ENCODE results near the gene EPO. TPM values are rescaled to one million over a fixed set of nuclear protein-coding genes. Genes with fewer than 3 reads are reported as not detected.
A peak's percentile ranks its signal among the peaks of the same experiment; 100 is the strongest.

Gene EPO
- total and polyA plus RNA-seq, 4 donors: 1.3 to 22.9 (median 3.4) TPM

DNA sequence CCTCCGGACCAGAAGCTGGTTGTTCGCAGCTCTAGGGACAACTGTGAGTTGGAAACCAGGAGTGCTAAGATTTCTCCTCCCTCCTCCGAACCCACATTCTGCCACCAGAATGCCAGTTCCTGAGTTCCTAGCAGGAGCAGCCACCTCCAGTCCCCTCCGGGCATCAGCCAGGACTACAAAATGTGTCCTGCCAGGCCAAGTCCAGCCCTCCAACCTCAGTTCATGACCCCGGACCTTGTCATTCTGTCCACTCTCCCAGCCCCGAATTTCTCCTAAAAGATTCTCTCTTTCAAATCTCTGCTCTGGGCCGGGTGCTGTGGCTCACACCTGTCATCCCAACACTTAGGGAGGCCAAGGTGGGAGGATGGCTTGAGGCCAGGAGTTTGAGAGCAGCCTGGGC lies 15.5 kb downstream of the EPO start:
- no peak for DNase-seq (ENCODE audit: low spot score)
- WGBS: 49% methylated on average over 7 of the region's 7 CpGs
- H3K27me3 ChIP-seq (ENCODE audit: control insufficient read depth in 4 of 4, insufficient read depth in 4 of 4, low read length in 3 of 4): no peaks in the 10 kb centered on the region
- no peak overlapping the region for H3K9ac ChIP-seq (ENCODE audit: low read depth in 1 of 2, low read length in 2 of 2)
- TF ChIP-seq TAF1 (conservative IDR thresholded peaks at IDR 0.05) (no peak), RXRA (IDR thresholded peaks at IDR 0.05) (peak; percentile 31 to 36), HNF4A (conservative IDR thresholded peaks at IDR 0.05) (peak; percentile 45 to 71)
- H3K4me1 ChIP-seq (ENCODE audit: control insufficient read depth in 4 of 4, insufficient read depth in 4 of 4, low read length in 3 of 4): peaks cover 0 to 8% (median 6%) of the 10 kb centered on the region in 4 donors
- H3K9me3 ChIP-seq (ENCODE audit: control insufficient read depth in 4 of 4, low read length in 3 of 4): no peaks in the 10 kb centered on the region
- no peak overlapping the region for H3K27ac ChIP-seq (ENCODE audit: low read depth in 1 of 2, low read length in 2 of 2)
- no peak overlapping the region for H3K4me3 ChIP-seq (ENCODE audit: low read depth in 1 of 3, low read length in 3 of 3)
- no peaks in the 10 kb centered on the region for H3K36me3 ChIP-seq (ENCODE audit: control insufficient read depth in 4 of 4, insufficient read depth in 3 of 4, low read depth in 1 of 4, low read length in 3 of 4)

DNA sequence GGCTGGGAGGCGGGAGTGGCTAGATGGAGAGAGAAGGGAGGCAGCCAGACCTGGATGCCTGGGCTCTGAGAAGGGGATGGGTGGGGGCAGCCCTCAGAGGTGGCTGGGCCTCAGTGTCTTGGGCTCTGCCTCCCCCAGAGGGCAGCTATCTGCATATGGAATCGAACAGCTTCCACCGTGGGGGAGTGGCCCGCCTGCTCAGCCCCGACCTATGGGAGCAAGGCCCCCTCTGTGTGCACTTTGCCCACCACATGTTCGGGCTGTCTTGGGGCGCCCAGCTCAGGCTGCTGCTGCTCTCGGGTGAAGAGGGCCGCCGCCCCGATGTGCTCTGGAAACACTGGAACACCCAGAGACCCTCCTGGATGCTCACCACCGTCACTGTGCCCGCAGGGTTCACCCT lies 16.4 kb downstream of the EPO start:
- Histone ChIP-seq H3K9me3 (ENCODE audit: control insufficient read depth in 4 of 4, low read length in 3 of 4) (no peaks in the 10 kb centered on the region), H3K27ac (ENCODE audit: low read depth in 1 of 2, low read length in 2 of 2) (no peak overlapping the region), H3K36me3 (ENCODE audit: control insufficient read depth in 4 of 4, insufficient read depth in 3 of 4, low read depth in 1 of 4, low read length in 3 of 4) (no peaks in the 10 kb centered on the region), H3K9ac (ENCODE audit: low read depth in 1 of 2, low read length in 2 of 2) (no peak overlapping the region), H3K4me3 (ENCODE audit: low read depth in 1 of 3, low read length in 3 of 3) (no peak overlapping the region), H3K27me3 (ENCODE audit: control insufficient read depth in 4 of 4, insufficient read depth in 4 of 4, low read length in 3 of 4) (no peaks in the 10 kb centered on the region), H3K4me1 (ENCODE audit: control insufficient read depth in 4 of 4, insufficient read depth in 4 of 4, low read length in 3 of 4) (peaks cover 0 to 8% (median 6%) of the 10 kb centered on the region in 4 donors)
- TF ChIP-seq TAF1 (conservative IDR thresholded peaks at IDR 0.05) (no peak), SP1 (IDR thresholded peaks at IDR 0.05) (no peak)
- TF ChIP-seq, protein P1, sequence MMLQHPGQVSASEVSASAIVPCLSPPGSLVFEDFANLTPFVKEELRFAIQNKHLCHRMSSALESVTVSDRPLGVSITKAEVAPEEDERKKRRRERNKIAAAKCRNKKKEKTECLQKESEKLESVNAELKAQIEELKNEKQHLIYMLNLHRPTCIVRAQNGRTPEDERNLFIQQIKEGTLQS (IDR thresholded peaks at IDR 0.05): no peak
- no peak for DNase-seq (ENCODE audit: low spot score)
- WGBS: 90% methylated on average over 13 of the region's 13 CpGs

DNA sequence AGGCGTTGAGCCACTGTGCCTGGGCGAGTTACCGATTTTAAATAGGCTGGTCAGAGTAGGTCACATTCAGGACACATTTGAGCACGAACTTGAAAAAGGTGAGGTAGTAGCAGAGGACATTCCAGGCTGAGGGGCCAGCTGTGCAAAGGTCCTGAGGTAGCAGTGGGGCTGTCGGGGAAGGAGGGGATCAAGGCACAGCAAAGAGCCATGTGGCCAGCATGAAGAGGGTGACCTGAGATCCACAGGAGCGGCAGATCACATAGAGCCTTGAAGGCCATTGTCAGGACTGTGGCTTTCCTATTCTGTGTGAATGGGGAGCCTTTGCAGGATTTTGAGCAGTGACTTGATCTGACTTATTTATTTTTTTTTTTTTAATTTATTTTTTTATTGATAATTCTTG lies 19.7 kb downstream of the EPO start:
- H3K4me1 ChIP-seq (ENCODE audit: control insufficient read depth in 4 of 4, insufficient read depth in 4 of 4, low read length in 3 of 4): peaks cover 0 to 8% (median 6%) of the 10 kb centered on the region in 4 donors
- H3K9ac ChIP-seq (ENCODE audit: low read depth in 1 of 2, low read length in 2 of 2): no peak overlapping the region
- H3K4me3 ChIP-seq (ENCODE audit: low read depth in 1 of 3, low read length in 3 of 3): no peak overlapping the region
- DNase-seq (ENCODE audit: low spot score): no peak
- no peak overlapping the region for H3K27ac ChIP-seq (ENCODE audit: low read depth in 1 of 2, low read length in 2 of 2)
- no peaks in the 10 kb centered on the region for H3K27me3 ChIP-seq (ENCODE audit: control insufficient read depth in 4 of 4, insufficient read depth in 4 of 4, low read length in 3 of 4)
- WGBS: 95% methylated on average over 6 of the region's 6 CpGs
- no peaks in the 10 kb centered on the region for H3K9me3 ChIP-seq (ENCODE audit: control insufficient read depth in 4 of 4, low read length in 3 of 4)
- TF ChIP-seq, protein P2, sequence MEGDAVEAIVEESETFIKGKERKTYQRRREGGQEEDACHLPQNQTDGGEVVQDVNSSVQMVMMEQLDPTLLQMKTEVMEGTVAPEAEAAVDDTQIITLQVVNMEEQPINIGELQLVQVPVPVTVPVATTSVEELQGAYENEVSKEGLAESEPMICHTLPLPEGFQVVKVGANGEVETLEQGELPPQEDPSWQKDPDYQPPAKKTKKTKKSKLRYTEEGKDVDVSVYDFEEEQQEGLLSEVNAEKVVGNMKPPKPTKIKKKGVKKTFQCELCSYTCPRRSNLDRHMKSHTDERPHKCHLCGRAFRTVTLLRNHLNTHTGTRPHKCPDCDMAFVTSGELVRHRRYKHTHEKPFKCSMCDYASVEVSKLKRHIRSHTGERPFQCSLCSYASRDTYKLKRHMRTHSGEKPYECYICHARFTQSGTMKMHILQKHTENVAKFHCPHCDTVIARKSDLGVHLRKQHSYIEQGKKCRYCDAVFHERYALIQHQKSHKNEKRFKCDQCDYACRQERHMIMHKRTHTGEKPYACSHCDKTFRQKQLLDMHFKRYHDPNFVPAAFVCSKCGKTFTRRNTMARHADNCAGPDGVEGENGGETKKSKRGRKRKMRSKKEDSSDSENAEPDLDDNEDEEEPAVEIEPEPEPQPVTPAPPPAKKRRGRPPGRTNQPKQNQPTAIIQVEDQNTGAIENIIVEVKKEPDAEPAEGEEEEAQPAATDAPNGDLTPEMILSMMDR (IDR thresholded peaks at IDR 0.05; ENCODE audit: low read depth, low read length, missing input control): no peak
- TF ChIP-seq NR2F2 (IDR thresholded peaks at IDR 0.05) (no peak), EGR1 (IDR thresholded peaks at IDR 0.05; ENCODE audit: low read depth in 2 of 2) (no peak), TAF1 (conservative IDR thresholded peaks at IDR 0.05) (no peak), JUND (IDR thresholded peaks at IDR 0.05) (no peak)
- TF ChIP-seq, protein P3, sequence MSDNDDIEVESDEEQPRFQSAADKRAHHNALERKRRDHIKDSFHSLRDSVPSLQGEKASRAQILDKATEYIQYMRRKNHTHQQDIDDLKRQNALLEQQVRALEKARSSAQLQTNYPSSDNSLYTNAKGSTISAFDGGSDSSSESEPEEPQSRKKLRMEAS (IDR thresholded peaks at IDR 0.05): no peak
- TF ChIP-seq, protein P4, sequence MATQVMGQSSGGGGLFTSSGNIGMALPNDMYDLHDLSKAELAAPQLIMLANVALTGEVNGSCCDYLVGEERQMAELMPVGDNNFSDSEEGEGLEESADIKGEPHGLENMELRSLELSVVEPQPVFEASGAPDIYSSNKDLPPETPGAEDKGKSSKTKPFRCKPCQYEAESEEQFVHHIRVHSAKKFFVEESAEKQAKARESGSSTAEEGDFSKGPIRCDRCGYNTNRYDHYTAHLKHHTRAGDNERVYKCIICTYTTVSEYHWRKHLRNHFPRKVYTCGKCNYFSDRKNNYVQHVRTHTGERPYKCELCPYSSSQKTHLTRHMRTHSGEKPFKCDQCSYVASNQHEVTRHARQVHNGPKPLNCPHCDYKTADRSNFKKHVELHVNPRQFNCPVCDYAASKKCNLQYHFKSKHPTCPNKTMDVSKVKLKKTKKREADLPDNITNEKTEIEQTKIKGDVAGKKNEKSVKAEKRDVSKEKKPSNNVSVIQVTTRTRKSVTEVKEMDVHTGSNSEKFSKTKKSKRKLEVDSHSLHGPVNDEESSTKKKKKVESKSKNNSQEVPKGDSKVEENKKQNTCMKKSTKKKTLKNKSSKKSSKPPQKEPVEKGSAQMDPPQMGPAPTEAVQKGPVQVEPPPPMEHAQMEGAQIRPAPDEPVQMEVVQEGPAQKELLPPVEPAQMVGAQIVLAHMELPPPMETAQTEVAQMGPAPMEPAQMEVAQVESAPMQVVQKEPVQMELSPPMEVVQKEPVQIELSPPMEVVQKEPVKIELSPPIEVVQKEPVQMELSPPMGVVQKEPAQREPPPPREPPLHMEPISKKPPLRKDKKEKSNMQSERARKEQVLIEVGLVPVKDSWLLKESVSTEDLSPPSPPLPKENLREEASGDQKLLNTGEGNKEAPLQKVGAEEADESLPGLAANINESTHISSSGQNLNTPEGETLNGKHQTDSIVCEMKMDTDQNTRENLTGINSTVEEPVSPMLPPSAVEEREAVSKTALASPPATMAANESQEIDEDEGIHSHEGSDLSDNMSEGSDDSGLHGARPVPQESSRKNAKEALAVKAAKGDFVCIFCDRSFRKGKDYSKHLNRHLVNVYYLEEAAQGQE (IDR thresholded peaks at IDR 0.05): no peak
- TF ChIP-seq, protein P5, sequence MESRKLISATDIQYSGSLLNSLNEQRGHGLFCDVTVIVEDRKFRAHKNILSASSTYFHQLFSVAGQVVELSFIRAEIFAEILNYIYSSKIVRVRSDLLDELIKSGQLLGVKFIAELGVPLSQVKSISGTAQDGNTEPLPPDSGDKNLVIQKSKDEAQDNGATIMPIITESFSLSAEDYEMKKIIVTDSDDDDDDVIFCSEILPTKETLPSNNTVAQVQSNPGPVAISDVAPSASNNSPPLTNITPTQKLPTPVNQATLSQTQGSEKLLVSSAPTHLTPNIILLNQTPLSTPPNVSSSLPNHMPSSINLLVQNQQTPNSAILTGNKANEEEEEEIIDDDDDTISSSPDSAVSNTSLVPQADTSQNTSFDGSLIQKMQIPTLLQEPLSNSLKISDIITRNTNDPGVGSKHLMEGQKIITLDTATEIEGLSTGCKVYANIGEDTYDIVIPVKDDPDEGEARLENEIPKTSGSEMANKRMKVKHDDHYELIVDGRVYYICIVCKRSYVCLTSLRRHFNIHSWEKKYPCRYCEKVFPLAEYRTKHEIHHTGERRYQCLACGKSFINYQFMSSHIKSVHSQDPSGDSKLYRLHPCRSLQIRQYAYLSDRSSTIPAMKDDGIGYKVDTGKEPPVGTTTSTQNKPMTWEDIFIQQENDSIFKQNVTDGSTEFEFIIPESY (IDR thresholded peaks at IDR 0.05): no peak
- H3K36me3 ChIP-seq (ENCODE audit: control insufficient read depth in 4 of 4, insufficient read depth in 3 of 4, low read depth in 1 of 4, low read length in 3 of 4): no peaks in the 10 kb centered on the region
